ENCODE data around the gene PSMD6.

DNA sequence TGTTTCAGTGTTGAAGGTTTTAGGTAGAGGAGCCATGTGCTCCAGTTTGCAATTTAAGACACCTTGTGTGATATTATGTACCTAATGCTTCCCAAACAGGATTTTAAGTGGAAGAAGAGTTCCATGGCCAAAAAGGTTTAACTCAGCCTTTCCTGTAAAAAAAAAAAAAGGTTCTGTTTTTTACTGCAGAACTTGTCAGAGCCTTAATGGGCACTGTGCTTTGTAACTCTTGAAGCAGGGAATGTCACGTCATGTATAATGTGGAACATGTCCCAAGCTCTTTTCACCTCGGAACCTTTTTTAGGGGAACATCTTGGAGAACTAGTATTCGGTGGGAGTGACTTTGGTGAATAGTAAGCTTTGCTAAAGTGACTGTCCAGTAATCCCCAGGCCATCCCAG, 31.6 kb downstream of the PSMD6 start:
- TF ChIP-seq CTCF (IDR thresholded peaks at IDR 0.05 in 2 of 3, conservative IDR thresholded peaks at IDR 0.05 in 1 of 3; ENCODE audit: borderline replicate concordance in 1 of 3, insufficient read depth in 1 of 3, low read depth in 2 of 3, low read length in 2 of 3), result no peak
- no peak for TF ChIP-seq REST (IDR thresholded peaks at IDR 0.05; ENCODE audit: low read depth)
- no peak for TF ChIP-seq JUND (IDR thresholded peaks at IDR 0.05)

Data from HCT116 (cell line).